Activated T-cell treated with anti-CD3 and anti-CD28 coated beads for 48 hours (primary cell): ENCODE results near the gene SKI.

Experiments
- DNase-seq: peaks from one replicate; pipeline ENCODE4 v3.0.0-alpha.2; 2020; ENCODE audit warnings: low read depth

SKI gene

DNA sequence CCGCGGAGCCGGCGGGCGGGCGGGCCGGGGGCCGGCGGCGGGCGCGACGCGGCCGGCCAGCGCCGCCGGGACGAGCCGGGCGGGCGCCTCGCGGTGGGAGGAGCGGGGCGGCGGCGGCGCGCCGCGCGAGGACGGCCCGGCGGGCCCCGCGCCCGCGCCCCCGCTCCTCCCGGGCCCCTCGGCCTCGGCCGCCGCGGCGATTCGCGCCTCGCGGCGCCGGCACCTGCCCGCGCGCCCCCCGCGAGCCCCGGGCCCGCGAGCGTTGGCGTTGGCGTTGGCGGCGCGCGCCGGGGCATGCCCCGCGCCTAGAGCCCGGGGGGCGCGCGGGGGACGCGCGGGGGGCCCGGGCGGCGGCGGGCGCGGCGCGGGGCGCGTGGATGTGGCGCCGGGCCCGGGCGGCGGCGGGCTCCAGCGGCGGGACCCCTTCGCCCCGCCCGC, at the start of gene SKI:
Gene SKI, plus strand, starts transcription at position 163 of the 438 bp plus-strand sequence. CDS start 448 bp downstream, outside the sequence.
- no peak for DNase-seq

DNA sequence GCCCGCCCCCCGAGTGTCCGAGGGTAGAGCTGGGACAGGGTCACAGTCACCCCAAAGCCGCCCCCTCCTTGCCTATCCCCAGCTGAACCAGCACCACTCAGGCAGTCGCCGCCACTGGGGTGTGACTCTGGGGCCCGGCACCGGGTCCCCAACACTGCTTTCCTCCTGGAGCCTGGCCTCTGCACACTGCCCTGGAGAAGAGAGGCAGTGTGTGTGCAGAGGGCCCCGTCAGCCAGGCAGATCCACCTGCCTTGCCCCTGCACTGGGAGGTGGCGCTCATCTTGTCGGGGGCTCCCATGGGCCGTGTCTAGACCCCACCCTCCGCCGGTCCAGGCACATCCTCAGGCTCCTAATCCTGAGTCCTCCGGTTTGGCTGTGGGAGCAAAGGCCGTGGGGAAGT, 49.2 kb upstream of the SKI start:
- no peak for DNase-seq

DNA sequence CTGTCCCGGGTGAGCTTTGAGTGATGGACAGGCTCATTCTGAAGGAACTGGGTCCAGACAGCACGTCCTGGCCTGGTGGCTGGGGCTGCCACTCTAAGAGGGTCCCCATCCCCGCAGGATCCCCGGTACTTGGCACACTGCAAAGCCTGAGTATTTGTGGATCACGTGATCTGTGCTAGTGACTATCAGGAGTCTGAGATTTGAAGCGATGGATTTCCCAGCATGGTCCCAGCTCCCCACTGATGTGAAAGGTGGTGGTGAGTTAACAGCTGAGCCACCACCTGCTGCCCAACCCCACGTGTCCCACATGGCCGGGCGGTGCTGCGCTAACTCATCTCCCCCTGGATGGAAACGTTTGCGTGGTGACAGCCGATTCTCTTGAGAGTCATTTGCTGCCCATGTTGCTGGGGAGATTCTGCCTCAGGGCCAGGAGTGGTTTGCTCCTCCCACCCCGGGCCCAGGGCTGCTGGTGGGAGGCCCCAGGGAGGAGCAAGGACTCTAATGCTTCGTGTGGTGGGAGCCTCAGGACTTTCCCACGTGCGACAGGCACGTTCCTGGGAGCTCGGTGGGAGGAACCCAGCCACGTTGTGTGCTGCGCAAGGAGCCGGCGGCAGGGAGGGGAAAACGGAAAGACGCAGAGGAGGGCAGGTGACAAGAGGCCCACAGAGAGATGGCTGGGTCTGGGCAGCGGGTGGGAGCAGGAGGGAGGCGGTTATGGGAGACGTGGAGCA, 48.7 kb upstream of the SKI start:
- no peak for DNase-seq

DNA sequence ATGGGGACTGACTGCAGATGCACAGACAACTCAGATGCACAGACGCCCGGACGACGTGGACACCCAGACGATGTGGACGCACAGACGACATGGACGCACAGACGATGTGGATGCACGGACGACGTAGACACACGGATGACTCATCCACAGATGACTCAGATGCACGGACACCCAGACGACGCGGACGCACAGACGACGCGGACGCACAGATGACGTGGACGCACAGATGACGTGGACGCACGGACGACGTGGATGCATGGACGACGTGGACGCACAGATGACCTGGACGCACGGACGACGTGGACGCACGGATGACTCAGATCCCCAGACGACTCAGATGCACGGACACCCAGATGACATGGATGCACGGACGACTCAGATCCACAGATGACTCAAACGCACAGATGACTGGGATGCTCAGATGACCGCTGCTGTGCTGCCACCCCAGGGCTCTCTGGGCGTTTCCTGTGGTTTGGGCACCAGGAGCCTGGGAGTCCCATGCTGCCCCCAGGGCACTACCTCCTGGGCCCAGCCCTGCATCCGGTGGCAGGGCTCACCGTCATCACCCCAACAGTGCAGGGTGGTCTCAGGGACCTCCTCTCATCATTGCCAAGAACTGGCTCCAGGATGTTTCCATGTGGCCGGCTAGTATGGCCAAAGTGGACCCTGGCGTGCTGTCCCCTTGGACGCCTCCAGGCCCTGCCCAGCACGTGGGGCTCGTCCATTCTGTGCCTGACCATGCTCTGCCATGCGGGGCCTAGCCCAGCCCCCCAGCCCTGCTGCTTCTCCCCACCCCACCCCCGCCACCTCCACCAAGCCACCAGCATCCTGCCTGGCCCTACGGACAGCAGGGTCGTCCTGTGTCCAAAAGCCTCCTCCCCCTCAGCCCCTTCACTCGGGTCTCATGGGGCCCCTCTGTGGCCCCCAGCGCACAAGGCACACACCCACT, 47.5 kb upstream of the SKI start:
- DNase-seq: no peak

DNA sequence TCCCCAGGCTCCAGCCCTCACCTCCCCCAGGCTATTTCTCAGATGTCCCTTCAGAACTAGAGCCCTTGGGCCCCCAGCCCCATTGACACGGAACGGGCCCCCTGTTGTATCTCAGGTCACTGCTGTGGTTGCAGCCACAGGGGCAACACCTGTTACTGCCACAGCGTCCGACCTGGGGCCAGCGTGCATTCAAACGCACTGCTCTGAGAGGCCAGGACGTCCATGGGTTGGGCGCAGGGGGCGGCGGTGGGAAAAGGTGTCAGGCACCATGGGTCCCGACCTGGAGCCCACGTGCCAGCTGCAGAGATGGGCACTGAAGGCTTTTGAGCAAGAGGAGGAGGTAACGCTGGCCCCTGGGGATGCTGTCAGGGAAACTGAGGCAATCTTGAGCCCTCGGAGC, 46.8 kb upstream of the SKI start:
- DNase-seq: no peak

DNA sequence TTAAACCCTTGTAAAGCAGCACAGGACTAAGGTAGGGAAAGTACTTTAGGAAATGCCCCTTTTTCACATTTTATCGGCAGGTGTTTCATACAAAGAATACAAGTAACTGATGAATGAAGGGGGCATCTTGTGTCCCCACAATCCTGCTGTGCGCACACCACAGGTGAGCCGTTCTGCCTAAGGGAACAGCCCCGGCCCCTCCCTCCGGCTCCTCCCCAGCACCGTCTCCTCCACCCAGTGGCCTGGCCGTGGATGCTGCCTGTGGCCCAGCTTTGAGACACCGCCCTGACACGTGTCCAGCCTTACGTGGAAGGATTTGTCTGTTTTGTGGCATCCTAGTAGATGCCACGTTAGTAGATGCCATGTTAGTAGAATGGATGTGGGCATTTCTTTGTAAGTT, 46.4 kb upstream of the SKI start:
- no peak for DNase-seq

DNA sequence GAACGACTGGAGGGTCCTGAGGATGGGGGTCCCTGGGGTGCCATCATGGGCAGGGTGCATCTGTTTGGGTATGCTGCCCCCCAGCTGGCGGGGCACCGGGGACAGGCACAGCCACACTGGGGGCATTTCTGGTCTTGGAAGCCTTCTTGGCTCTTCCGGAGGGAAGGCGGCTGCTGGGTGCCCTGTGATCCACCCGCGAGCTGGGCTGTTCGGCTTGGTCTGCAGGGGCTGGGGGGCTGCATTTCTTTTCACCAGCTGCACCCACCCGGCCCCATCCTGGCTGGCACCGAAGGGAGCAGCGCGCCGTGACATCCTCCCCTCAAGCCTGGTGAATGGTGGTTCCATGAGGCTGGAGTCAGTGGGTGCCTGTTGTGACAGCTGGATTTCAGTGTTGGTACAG, 45.7 kb upstream of the SKI start:
- DNase-seq: no peak

DNA sequence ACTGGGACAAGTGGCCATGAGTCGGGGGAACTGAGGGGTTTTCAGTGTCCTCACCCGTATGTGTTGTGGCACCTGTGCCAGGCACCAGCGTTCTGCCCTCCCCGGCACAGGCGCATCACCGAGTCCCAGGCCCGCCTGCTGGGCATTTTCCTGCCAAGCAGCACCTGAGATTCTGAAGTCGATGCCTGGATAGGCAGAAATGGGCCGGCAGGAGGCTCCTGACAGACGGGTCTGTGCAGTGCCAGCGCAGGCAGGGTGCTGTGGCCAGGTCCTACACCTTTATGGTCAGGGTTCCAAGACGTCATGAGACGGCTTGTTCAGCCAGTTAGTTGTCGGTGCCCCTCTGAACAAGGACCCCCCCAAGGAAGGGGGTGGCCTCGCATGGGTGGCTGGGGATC, 44.2 kb upstream of the SKI start:
- no peak for DNase-seq

DNA sequence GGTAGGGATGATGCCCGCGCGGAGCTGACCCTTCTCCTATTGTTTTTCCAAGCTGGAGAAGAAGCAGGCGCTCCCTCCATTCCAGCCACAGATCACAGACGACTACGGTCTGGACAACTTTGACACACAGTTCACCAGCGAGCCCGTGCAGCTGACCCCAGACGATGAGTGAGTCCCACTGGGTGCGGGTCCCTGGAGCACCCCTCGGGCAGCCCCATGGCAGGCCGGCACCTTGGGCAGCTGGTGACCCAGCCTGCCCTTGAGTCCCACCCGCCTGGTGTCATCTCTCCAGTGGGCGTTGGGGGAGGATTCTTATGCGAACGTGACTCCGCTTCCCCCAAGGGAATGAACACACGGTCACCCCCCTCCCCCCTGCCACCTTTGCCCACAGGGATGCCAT, 43.6 kb upstream of the SKI start:
- no peak for DNase-seq

DNA sequence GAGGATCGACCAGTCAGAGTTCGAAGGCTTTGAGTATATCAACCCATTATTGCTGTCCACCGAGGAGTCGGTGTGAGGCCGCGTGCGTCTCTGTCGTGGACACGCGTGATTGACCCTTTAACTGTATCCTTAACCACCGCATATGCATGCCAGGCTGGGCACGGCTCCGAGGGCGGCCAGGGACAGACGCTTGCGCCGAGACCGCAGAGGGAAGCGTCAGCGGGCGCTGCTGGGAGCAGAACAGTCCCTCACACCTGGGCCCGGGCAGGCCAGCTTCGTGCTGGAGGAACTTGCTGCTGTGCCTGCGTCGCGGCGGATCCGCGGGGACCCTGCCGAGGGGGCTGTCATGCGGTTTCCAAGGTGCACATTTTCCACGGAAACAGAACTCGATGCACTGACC, 43.2 kb upstream of the SKI start:
- no peak for DNase-seq

DNA sequence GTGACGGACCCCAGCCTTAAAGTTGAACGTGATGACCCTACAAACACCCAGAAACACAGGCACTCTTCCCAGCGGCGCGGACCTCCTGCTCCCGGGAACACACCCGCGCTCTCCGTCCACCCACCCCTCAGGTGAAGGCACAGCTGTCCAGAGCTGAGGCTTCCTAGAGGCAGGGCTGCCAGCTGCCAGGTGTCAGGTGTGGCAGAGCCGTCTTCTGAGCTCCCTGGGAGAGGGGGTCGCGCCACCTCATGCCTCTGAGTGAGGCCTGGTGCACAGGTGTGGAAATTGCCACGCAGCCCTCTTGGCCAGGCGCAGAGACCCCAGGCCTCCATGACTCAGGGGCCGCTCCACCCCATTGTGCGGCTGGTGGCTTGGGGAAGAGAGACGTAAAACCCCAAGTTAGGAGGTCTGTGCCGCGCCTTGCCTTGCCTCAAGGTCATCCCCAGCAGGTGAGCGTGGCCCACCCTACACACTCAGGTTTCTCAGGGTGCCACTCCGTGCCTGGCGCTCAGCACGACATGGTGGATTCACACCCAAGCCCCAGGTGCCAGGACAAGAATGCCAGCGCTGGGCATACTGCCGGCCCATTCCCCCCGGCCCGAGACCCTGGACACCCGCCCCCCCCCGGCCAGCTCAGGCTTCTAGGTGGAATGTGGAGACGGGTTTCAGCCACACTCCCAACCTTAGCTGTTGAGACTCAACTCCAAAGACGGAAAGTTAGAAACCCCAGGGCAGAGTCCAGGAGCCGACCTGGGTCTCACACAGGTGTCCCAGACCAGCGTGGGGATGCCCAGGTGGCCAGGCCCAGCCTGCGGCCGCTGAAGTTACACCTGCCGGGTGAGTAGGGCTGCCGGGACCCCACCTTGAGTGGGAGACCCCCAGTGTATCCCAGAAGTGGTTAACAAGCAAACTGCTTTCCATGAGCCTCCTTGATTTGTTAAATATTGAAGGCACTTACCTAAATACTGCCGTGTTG, 42.0 kb upstream of the SKI start:
- DNase-seq: no peak

DNA sequence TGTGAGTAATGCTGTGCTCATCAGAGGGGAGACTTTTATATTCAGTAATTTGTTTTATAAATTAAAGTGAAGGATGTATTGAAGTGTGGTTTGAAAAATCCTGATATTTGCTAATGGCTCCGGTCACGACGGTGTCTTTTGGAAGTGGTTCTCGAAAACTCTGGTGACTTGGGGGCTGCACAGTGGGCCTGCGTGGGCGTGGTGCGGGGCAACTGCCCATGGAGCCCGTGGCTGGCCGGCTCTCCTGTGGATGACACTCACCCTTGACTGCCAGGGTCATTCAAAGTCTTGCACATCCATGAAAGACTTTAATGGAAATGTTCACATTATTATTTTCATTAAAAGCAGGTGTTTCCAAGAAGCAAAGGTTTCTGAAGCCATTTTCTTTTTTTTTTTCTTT, 41.2 kb upstream of the SKI start:
- DNase-seq: no peak

DNA sequence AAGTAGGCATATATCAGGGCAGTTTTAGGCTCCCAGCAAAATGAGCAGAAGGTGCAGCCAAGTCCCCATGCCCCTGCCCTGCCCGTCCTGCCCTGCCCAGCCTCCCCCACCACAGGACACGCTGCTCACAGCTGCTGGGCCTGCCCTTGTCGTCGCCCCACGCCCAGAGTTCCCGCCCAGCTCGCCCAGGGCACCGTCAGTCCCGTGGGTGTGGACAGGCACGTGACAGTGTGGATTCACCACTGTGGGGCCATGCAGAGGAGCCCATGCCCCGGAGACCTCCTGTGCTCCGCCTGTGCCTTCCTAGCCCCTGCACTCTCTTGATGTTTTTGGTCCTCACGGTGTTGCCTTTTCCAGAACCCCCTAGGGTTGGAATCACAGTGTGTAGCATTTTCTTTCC, 40.5 kb upstream of the SKI start:
- no peak for DNase-seq

DNA sequence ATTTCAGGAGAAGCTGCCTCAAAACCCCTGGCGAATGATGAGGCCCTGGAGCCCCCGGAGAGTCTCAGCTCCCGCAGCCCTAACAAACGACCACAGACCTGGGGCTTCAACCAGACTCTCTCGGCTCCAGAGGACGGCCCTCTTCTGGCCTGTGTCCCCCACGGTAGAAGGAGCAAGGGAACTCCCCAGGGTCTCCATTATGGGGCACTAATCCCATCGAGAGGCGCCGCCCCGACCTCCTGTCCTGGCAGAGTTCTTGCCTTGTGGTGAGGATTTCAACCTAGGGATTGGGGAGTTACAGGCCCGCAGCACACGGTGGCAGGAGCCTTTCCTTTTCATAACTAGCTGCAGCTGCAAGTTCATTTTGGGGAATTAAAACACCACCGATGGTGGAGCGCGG, 39.8 kb upstream of the SKI start:
- DNase-seq: no peak

DNA sequence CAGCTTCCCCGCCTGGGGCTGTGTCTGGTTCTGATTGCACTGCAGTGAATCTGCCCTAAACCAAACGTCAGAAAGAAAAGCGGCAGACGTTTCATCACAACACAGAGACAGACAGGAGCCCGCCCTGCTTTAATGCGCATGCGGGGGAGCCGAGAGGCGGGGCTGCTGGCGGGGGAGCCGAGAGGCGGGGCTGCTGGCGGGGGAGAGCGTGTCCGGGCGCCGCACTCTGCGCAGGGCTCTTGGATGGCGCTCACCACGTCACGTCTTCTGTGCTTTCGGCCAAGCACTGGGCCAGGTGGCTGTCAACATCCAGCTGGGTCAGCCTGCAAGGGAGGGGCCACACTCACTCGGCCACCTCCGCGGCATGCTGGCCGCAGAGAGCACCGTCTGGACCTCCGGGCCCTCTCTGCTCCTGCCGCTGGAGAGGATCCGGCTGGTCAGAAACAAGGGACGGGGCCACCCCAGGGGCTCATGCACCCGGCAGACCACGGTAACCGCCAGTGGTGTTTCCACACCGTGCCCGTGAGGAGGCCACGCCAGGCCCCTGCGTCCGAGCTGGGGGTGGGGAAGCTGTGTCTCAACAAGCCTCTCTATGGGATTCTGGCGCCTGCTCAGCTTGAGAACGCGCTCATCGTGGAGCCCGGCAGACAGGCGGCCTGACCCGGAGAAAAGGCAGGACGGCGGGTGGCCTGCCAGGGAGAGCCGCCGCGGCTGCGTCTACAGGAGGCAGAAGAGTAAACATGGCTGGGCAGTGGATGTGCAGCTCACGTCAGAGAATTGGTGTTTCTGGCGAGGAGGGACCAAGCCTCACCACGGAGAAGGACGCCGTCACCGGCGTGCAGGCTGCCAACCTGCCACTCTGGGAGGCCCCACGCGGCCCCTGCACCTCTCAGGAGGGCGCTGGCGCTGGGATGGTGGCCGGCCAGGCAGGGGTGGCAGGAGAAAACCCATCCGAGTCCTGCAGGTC, 38.4 kb upstream of the SKI start:
- DNase-seq: peak; percentile 89

DNA sequence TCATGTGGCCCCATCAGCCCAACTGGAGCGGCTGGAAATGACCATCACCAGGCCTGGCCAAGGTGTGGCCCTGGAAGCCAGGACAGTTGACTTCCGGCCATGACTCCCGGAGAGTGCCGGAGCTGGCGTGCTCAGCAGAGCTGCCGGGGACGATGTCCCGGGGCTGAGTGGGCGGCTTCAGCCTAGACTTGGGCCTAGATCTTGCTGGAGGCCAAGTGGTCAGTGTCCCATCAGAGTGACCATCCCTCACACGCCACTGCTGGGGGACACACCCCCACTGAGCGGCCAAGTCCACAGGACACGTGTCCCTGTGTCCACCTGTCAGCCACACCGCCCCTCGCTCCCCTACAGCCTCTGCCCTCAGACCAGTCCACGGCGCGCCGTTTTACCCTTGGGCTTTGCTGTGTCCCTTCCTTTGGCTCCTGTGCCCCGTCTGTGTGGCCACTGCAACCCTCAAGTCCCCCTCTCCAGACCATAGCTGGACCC, 37.6 kb upstream of the SKI start:
- DNase-seq: no peak

DNA sequence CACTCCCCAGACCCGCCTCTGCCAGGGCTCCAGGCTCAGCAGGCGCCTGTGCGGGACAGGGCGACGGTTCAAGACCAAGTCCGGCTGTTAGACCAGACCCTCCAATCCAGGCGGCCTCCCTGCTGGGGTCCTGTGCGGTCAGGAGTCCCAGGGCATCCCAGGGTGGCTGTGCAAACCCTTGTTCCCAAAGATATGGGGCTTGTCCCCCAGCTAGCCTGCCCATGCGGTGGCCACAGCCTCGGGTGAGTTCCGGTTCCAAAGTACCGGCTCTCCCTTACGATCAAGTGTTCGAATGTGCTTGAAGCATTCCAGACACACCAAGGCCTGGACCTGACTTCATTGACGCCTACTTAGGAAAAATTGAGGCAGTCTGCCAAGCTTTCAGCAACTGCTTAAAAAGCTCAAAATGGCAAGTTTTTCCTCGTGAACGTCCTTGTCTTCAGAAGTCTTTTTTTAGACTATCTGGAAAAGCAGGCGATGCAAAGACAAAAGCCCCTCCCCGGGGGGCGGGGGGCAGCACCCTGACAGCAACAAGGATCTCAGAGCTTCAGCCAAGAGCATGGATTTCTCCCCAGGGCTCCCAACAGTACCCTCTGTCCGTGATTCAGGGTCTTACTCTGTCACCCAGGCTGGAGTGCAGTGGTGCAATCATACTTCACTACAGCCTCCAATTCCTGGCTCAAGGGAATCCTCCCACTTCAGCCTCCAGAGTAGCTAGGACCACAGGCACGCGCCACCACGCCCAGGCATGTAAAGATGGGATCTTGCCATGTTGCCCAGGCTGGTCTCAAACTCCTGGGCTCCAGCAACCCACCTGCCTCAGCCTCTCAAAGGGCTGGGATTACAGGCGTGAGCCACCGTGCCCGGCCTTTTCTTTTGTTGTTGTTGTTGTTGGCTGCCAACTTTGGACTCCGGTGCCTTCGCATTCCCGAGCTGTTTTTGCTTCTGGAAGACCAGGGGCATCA, 35.8 kb upstream of the SKI start:
- no peak for DNase-seq

DNA sequence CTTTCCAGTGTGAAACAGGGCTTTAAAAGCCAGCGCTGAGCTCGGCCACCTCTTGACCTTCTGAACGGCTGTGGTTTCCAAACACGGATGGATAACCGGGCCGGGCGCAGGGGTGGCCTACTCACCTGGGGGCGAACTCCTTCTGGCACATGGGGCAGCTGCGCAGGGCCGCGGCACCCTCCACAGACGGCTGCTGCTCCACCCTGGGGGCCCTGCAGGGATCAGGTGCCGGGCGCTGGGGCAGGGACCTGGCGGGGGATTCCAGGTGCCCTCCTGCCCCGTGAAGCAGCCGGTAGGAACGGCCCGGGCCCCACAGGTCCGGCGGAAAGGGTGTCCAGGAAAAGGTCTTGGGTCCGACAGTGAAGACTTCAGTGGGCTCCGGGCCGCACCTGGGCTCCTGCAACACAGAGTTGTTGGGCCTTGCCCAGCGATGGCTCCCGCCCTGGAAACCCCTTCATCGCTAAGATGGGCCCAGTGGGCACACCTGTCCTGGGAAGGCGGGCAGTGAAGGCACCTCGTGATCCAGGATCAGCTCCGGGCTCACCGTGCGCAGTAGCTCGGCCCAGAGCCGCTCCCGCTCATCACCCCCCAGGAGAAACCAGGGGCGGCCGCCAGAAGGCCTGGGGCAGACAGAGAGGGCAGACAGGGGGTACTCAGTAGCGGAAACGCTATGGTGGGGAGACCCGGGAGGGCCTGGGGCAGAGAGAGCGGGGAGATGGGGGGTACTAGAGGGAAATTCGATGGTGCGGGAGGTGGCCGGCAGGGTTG, 34.4 kb upstream of the SKI start:
- DNase-seq: no peak
